ENCODE measurements around the gene TSPAN4.
A peak's percentile ranks its signal among the peaks of the same experiment; 100 is the strongest.

TSPAN4 gene

GRCh38 chr11:855330-855674 lies 12.7 kb downstream of the TSPAN4 start:
- no peak for DNase-seq
- Histone ChIP-seq H3K36me3 (replicated peaks) (no peaks in the 10 kb centered on the region), H3K27me3 (replicated peaks) (no peaks in the 10 kb centered on the region), H3K27ac (no peak overlapping the region), H3K4me3 (ENCODE audit: low read depth, low read length) (no peak overlapping the region)
- in situ Hi-C loops (cut with HindIII; ENCODE audit: low pct_ligation_motif_present, low sequenced_read_pairs), result no loop called here
- no peak for TF ChIP-seq CTCF (IDR thresholded peaks at IDR 0.05; ENCODE audit: low read depth, low read length, missing control alignments)

GRCh38 chr11:855796-856195 lies 13.1 kb downstream of the TSPAN4 start:
- Histone ChIP-seq H3K36me3 (replicated peaks) (no peaks in the 10 kb centered on the region), H3K27me3 (replicated peaks) (no peaks in the 10 kb centered on the region), H3K4me3 (ENCODE audit: low read depth, low read length) (no peak overlapping the region), H3K27ac (no peak overlapping the region)
- no peak for DNase-seq
- TF ChIP-seq CTCF (IDR thresholded peaks at IDR 0.05; ENCODE audit: low read depth, low read length, missing control alignments), result no peak
- in situ Hi-C loops (cut with HindIII; ENCODE audit: low pct_ligation_motif_present, low sequenced_read_pairs), result no loop called here

- H3K36me3 ChIP-seq (replicated peaks), result no peaks in the 10 kb centered on the region
- H3K27me3 ChIP-seq (replicated peaks), result no peaks in the 10 kb centered on the region
- no peak for DNase-seq
- H3K27ac ChIP-seq, result no peak overlapping the region
- no peak for TF ChIP-seq CTCF (IDR thresholded peaks at IDR 0.05; ENCODE audit: low read depth, low read length, missing control alignments)
- in situ Hi-C loops (cut with HindIII; ENCODE audit: low pct_ligation_motif_present, low sequenced_read_pairs), result no loop called here
- no peak overlapping the region for H3K4me3 ChIP-seq (ENCODE audit: low read depth, low read length)
Observed at GRCh38 chr11:856397-856796, 13.7 kb downstream of the TSPAN4 start.

- Histone ChIP-seq H3K4me3 (ENCODE audit: low read depth, low read length) (no peak overlapping the region), H3K27me3 (replicated peaks) (no peaks in the 10 kb centered on the region), H3K36me3 (replicated peaks) (peaks cover 2% of the 10 kb centered on the region), H3K27ac (no peak overlapping the region)
- in situ Hi-C loops (cut with HindIII; ENCODE audit: low pct_ligation_motif_present, low sequenced_read_pairs), result no loop called here
- no peak for TF ChIP-seq CTCF (IDR thresholded peaks at IDR 0.05; ENCODE audit: low read depth, low read length, missing control alignments)
- no peak for DNase-seq
Observed at GRCh38 chr11:858053-858761, 15.6 kb downstream of the TSPAN4 start.

- no peak overlapping the region for H3K27ac ChIP-seq
- H3K4me3 ChIP-seq (ENCODE audit: low read depth, low read length), result peak overlapping the region; percentile 9
- in situ Hi-C loops (cut with HindIII; ENCODE audit: low pct_ligation_motif_present, low sequenced_read_pairs), result no loop called here
- no peak for TF ChIP-seq CTCF (IDR thresholded peaks at IDR 0.05; ENCODE audit: low read depth, low read length, missing control alignments)
- H3K27me3 ChIP-seq (replicated peaks), result no peaks in the 10 kb centered on the region
- H3K36me3 ChIP-seq (replicated peaks), result peaks cover 2% of the 10 kb centered on the region
- no peak for DNase-seq
Observed at GRCh38 chr11:858762-859339, 16.2 kb downstream of the TSPAN4 start.
